Activated CD4-positive, CD25-positive, alpha-beta regulatory T cell treated with anti-CD3 and anti-CD28 coated beads, Interleukin-2, amount 50 U/mL, for 72 hours (primary cell): ENCODE results near the gene CDC42SE2.
"Not testable (repeated sequence)": the region's sequence is repeated elsewhere in the genome, so short reads cannot be mapped to it uniquely, and the experiment has no call there.

ENCODE experiments used
- DNase-seq: peaks from one replicate; pipeline ENCODE4 v3.0.0; 2021

Gene CDC42SE2

GRCh38 chr5:131279204-131279603 lies 15.4 kb downstream of the CDC42SE2 start:
- no peak for DNase-seq

DNA sequence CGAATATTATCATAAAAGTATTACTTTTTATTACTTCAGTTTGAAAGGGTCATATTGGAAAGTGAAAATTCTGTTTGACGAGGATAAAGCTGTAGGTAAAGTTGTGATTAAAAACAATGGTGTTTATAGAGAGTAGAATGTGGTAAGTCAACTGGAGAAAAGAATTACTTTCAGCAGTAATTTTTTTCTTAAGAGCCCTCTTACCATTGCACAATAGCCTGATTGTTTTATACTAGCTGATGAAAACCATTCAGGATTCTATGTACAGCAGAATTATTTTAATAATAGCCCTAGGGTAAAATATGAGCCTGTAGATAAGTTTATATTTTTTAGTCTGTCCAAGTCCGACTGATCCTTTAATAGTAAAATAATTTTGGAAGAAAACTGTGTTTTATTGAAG lies 16.6 kb downstream of the CDC42SE2 start:
- no peak for DNase-seq

DNA sequence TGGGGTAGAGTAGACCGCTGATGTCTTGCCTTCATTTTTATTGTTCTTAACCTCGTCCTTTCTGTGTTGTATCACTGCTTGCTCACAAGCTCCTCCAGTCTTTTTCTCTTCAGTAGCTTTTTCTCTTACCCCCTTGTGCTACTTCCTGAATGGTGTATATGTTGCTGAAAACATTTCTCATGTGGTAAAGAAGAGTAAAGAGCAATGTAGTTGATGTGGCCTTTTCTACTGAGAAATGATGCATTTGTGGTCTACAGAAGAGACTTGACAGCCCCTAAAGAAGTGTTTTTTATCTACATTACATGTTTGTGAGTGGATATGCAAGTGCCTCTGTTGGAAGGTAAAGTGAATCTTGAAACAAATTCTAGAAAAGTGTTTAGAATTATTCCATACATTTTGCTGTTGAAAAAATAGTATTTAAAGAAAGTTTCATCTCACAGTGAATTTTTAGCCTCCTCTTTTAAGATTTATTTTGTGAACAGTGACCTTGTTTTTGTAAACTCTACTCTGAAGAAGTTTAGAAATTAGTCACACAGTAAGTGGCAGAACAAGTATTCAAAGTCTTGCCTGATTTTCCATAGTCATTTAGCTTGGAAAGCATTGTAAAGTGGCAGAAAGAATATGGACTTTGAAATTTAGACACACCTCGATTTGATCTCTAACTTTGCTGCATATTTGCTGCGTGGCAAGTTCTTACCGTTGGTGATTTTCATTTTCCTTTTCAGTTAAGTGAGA lies 17.4 kb downstream of the CDC42SE2 start:
- DNase-seq: no peak

- no peak for DNase-seq
Observed at GRCh38 chr5:131281868-131282234, 18.0 kb downstream of the CDC42SE2 start.

- DNase-seq: no peak
Observed at GRCh38 chr5:131282235-131282634, 18.4 kb downstream of the CDC42SE2 start.

GRCh38 chr5:131285703-131286399 lies 22.0 kb downstream of the CDC42SE2 start:
- DNase-seq: no peak

DNA sequence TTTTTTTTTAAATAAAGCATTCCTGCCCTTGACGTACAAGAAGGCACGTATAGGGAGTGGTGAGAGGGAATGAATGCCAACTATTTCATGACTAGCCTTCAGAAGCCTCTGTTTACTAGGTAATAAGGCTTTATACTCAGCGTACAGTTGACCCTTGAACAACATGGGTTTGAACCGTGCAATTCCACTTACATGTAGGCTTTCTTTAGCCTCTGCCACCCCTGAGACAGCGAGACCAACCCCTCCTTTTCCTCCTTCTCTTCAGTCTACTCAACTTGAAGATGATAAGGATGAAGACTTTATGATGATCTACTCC lies 22.5 kb downstream of the CDC42SE2 start:
- DNase-seq: no peak

GRCh38 chr5:131288328-131288727 lies 24.5 kb downstream of the CDC42SE2 start:
- no peak for DNase-seq

DNA sequence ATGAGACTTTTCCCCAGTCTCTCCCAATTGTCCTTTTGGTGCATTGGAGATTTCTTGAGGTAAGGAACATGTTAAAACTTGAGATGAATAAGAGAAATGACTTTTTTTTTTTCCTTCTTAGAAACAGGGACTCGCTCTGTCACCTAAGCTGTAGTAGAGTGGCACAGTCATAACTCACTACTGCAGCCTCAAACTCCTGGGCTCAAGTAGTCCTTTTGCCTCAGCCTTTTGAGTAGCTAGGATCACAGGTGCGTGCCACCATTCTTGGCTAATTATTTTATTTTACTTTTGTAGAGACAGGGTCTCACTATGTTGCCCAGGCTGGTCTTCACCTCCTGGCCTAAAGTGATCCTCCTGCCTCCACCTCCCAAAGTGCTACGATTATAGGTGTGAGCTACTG lies 25.9 kb downstream of the CDC42SE2 start:
- no peak for DNase-seq

GRCh38 chr5:131296213-131296672 lies 32.4 kb downstream of the CDC42SE2 start:
- no peak for DNase-seq

DNA sequence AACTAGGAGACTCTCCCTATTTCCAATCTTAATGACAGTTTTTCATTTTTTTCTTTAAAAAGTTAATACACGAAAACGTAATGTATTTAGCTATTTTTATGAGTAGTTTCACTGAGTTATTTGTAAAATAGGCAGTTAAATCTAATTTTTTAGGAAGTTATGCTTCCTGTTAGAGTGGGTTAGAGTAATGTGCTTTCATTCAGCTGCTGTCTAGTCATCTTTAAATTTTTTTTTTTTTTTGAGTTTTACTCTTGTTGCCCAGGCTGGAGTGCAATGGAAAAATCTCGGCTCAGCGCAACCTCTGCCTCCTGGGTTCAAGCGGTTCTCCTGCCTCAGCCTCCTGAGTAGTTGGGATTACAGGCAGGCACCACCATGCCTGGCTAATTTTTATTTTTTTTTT lies 34.0 kb downstream of the CDC42SE2 start:
- no peak for DNase-seq

GRCh38 chr5:131299465-131299864 lies 35.6 kb downstream of the CDC42SE2 start:
- no peak for DNase-seq

DNA sequence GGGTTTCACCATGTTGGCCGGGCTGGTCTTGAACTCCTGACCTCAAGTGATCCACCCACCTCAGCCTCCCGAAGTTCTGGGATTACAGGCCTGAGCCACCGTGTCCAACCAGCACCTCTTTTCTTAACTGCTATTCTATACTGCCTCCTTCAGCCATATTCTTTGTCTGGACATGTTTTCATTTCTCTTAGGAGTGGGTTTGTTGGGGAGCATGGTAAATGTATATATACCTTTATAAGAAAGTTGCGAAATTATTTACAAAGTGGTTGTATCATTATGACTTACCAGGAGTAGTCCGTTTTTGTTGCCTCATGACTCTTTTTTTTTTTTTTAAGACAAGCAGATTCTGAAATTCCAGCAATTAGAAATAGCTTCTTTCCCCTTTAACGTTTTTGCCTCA lies 38.7 kb downstream of the CDC42SE2 start:
- DNase-seq: no peak

DNA sequence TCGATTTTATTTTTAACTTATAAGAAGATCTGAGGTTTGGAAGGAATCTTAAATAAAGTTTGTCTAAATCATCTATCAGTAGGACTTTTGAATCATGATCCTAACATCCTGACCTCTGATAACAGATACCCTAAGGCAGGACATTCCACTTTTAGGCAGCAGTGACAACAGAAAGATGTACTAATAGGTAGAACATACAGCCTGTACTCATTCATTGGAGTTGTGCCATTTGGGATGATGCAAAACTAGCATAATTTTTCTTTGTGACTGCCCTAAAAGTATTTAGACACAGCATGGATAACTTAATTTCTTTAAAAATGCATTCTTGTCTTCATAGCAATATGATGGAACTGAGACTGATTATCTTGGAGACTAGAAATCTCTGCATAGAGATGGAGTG lies 39.7 kb downstream of the CDC42SE2 start:
- DNase-seq: no peak

DNA sequence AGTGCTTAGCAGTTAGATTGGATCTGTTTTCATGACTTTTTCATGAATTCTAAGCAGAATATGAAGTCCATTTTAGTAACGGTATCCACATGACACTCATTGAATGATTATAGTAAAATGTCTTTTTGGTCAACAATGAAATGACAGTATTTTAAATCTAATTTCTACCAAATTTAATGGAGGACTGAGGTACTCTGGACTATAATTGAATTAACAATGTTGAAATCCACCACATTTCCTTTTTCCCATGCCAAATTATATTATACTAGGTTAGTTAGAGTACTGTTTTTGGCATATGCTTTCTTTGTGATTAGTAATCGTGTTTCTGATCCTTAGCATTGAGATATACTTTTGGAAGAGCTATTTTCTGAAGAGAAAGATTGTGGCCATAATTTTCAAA lies 40.6 kb downstream of the CDC42SE2 start:
- no peak for DNase-seq

DNA sequence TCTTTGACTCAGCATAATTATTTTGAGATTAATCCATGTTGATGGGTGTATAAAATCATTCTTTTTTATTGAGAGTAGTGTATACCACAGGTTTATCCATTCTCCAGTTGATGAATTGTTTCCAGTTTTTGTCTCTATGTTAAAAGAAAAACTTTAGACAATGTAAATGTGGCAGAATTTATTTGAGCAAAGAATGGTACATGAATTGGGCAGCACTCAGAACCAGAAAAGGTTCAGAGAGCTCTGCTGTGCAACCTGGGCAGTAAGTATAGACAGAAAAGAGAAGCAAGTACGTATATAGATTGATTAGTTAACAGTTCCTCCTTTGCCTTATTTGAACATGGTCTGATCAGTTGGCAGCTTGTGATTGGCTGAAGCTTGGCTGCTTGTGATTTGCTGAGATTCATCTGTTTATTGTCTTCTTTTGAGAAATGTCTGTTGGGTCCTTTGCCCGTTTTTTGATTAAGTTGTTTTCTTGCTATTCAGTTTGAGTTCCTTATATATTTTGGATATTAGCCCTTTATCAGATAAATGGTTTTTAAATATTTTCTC lies 41.4 kb downstream of the CDC42SE2 start:
- DNase-seq: no peak

DNA sequence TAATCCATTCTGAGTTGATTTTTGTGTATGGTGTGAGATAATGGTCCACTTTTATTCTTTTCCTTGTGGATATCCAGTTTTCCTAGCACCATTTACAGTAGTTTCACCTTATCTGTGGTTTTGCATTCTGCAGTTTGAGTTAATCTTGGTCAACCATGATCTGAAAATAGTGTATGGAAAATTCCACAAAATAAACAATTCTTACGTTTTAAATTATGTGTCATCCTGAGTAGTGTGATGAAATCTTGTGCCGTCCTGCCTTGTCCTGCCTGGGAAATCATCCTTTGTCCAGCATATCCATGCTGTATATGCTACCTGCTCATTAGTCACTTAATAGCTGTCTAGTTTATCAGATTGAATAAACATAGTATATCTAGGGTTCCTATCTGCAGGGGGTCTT lies 42.1 kb downstream of the CDC42SE2 start:
- DNase-seq: no peak

GRCh38 chr5:131312235-131312772 lies 48.5 kb downstream of the CDC42SE2 start:
- not testable (repeated sequence) for DNase-seq

DNA sequence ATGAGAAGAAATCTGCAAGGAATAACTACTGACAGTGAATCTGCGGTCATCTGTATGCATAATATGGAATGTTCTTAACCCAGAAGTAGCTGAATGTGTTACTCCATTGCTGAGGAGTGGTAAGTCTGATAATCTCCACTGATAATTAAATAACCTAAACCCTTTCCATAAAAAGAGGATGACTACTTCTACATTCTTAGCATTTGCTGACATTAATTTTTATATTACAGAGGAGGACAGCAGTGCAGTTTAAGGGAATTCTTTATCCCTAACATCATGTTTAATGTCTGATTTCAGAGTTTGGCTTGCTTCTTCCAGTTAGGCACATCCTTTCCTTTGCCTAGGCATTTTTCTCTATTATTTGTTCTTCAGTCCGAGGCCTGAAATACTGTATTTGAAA lies 52.2 kb downstream of the CDC42SE2 start:
- DNase-seq: no peak

DNA sequence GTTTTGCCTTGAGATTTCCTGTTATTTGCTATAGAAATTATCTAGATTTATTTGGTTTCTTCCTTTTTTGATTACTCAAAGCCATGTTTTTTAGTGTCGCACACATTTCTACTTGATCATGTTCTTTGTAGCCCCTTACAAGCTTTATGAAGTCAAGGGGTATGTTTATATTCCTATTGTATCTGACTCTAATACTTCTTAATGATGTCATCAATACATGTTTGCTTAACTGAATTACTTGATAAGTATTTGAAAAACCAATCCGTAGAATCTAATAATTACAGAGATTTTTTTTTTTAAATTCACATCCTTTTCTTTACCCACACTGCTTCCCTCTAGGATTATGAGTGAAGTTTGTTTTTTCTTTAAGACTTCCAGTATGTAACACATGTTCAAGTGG lies 53.0 kb downstream of the CDC42SE2 start:
- no peak for DNase-seq

GRCh38 chr5:131318455-131318854 lies 54.6 kb downstream of the CDC42SE2 start:
- no peak for DNase-seq

DNA sequence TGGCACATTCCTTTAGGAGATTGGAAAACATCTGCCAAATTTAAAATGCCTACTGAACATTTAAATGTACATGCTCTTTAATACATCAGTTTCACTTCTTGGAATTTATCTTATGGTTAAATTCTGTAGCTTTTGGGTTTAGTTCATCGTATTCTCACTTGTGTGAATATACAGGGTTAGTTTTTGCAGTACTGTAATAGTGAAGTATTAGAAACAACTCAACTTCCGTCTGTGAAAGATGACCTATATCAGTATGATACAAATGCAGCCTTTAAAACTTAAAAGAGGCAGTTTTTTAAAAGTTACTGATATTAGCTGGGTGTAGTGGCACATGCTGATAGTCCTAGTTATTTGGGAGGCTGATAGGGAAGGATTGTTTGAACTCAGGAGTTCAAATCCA lies 57.2 kb downstream of the CDC42SE2 start:
- DNase-seq: no peak

- no peak for DNase-seq
Observed at GRCh38 chr5:131322926-131323325, 59.1 kb downstream of the CDC42SE2 start.

DNA sequence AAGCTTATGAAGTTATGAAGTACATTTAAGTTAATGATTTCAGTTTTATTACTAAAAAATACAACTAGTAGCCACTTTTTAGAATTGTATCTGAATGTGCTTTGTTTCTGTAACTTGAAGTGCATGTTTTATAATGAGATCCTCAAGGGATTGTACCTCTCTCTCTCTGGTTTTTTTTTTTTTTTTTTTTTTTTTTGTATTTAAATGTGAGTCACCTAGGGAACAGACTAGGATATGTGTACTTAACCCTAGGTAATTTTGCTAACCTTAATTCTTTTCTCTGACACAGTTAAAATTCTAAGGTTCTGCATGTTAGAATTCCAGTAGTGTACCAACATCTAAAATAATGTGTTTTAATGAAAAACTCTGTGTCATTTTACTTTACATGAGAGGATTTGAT lies 59.5 kb downstream of the CDC42SE2 start:
- DNase-seq: no peak
